ENCODE data around the gene MRAP2. TPM values are rescaled to one million over a fixed set of nuclear protein-coding genes. Genes with fewer than 3 reads are reported as not detected.

The MRAP2 gene
- total and polyA plus RNA-seq, 2 experiments from 2014 or later, result 6.1 to 13.5 TPM

DNA sequence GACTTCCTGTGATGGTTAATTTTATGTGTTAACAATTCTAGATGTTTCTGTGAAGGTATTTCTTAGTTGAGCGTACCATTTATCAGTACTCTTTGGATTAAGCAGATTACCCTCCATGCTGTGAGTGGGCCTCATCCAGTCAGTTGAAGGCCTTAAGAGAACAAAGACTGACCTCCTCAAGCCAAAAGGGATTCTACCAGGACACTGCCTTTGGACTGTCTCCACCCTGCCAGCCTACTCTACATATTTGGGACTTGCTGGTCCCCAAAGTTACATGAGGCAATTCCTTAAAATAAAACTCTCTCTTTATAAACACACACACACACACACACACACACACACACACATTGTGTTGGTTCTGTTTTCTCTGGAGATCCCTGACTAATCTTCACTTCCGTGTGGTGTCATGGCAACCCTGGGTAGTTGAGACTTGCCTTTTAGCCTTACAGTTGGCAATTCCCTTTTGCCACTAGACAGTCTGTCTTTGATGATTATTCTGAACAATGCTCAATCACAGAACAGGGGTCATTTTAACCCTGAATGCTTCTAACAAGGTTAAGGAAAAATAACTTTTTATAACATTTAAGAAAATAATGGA is 32.2 kb downstream of the MRAP2 start:
- Histone ChIP-seq H3K27me3 (ENCODE audit: insufficient read depth) (no peaks in the 10 kb centered on the region), H2AFZ (no peak overlapping the region), H3K4me2 (no peak overlapping the region), H3F3A (replicated peaks; ENCODE audit: low read depth) (no peaks in the 10 kb centered on the region; the same call in 1 of the 2 replicates), H3K36me3 (ENCODE audit: insufficient read depth) (no peaks in the 10 kb centered on the region), H4K20me1 (replicated peaks; ENCODE audit: insufficient read depth) (no peaks in the 10 kb centered on the region), H3K79me2 (replicated peaks; ENCODE audit: insufficient read depth) (no peaks in the 10 kb centered on the region), H3K4me3 (no peak overlapping the region), H3K9me2 (ENCODE audit: insufficient read depth) (no peaks in the 10 kb centered on the region; the same call in 1 of the 2 replicates), H3K27ac (ENCODE audit: low read depth) (no peak overlapping the region), H3K4me1 (ENCODE audit: insufficient read depth) (peaks cover 25% of the 10 kb centered on the region)
- H3K9me3 Mint-ChIP-seq, result peaks cover 4% of the 10 kb centered on the region; the same call in 1 of the 3 replicates
- no peak overlapping the region for H3K27ac Mint-ChIP-seq
- no peaks in the 10 kb centered on the region for H3K27me3 Mint-ChIP-seq (ENCODE audit: insufficient read depth, low read depth, poor library complexity)
- H3K36me3 Mint-ChIP-seq (ENCODE audit: low read depth), result peaks cover 16% of the 10 kb centered on the region
- DNase-seq (ENCODE audit: low spot score) (no peak), ATAC-seq (no peak)
- peaks cover 20% of the 10 kb centered on the region for H3K4me1 Mint-ChIP-seq
- no peak overlapping the region for H3K4me3 Mint-ChIP-seq
- no peak for TF ChIP-seq CREB1 (CRISPR knock-in tag; IDR thresholded peaks at IDR 0.05; ENCODE audit: low read depth)
- TF ChIP-seq, protein P1, sequence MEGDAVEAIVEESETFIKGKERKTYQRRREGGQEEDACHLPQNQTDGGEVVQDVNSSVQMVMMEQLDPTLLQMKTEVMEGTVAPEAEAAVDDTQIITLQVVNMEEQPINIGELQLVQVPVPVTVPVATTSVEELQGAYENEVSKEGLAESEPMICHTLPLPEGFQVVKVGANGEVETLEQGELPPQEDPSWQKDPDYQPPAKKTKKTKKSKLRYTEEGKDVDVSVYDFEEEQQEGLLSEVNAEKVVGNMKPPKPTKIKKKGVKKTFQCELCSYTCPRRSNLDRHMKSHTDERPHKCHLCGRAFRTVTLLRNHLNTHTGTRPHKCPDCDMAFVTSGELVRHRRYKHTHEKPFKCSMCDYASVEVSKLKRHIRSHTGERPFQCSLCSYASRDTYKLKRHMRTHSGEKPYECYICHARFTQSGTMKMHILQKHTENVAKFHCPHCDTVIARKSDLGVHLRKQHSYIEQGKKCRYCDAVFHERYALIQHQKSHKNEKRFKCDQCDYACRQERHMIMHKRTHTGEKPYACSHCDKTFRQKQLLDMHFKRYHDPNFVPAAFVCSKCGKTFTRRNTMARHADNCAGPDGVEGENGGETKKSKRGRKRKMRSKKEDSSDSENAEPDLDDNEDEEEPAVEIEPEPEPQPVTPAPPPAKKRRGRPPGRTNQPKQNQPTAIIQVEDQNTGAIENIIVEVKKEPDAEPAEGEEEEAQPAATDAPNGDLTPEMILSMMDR (conservative IDR thresholded peaks at IDR 0.05; ENCODE audit: low read depth in 2 of 2), result no peak
- TF ChIP-seq ZNF331 (CRISPR knock-in tag; IDR thresholded peaks at IDR 0.05; ENCODE audit: low read depth), result no peak
- TF ChIP-seq ZNF114 (CRISPR knock-in tag; IDR thresholded peaks at IDR 0.05), result no peak
- TF ChIP-seq EZH2phosphoT487 (IDR thresholded peaks at IDR 0.05; ENCODE audit: unreplicated experiment), result no peak
- TF ChIP-seq, protein P2, sequence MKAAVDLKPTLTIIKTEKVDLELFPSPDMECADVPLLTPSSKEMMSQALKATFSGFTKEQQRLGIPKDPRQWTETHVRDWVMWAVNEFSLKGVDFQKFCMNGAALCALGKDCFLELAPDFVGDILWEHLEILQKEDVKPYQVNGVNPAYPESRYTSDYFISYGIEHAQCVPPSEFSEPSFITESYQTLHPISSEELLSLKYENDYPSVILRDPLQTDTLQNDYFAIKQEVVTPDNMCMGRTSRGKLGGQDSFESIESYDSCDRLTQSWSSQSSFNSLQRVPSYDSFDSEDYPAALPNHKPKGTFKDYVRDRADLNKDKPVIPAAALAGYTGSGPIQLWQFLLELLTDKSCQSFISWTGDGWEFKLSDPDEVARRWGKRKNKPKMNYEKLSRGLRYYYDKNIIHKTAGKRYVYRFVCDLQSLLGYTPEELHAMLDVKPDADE (IDR thresholded peaks at IDR 0.05), result no peak
- TF ChIP-seq, protein P3, sequence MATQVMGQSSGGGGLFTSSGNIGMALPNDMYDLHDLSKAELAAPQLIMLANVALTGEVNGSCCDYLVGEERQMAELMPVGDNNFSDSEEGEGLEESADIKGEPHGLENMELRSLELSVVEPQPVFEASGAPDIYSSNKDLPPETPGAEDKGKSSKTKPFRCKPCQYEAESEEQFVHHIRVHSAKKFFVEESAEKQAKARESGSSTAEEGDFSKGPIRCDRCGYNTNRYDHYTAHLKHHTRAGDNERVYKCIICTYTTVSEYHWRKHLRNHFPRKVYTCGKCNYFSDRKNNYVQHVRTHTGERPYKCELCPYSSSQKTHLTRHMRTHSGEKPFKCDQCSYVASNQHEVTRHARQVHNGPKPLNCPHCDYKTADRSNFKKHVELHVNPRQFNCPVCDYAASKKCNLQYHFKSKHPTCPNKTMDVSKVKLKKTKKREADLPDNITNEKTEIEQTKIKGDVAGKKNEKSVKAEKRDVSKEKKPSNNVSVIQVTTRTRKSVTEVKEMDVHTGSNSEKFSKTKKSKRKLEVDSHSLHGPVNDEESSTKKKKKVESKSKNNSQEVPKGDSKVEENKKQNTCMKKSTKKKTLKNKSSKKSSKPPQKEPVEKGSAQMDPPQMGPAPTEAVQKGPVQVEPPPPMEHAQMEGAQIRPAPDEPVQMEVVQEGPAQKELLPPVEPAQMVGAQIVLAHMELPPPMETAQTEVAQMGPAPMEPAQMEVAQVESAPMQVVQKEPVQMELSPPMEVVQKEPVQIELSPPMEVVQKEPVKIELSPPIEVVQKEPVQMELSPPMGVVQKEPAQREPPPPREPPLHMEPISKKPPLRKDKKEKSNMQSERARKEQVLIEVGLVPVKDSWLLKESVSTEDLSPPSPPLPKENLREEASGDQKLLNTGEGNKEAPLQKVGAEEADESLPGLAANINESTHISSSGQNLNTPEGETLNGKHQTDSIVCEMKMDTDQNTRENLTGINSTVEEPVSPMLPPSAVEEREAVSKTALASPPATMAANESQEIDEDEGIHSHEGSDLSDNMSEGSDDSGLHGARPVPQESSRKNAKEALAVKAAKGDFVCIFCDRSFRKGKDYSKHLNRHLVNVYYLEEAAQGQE (IDR thresholded peaks at IDR 0.05; ENCODE audit: unreplicated experiment), result no peak

DNA sequence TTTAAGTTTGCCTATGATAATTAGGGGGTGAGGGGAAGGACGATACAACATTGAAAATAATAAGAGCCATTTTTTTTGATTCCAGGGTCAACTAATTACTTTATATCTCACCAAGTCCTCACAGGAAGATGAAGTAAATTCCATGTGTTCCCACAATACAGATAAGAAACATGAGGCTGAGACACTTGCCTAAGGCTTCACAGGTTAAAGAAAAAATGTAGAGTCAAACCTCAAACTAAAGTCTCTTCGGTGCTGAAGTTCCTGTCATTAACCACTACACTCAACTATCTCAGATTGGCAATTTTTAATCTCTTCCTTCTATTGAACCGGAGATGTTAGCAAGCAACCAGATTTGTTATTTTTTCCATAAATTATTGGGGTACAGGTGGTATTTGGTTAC is 33.0 kb downstream of the MRAP2 start:
- Histone ChIP-seq H3K4me3 (no peak overlapping the region), H3K9me2 (ENCODE audit: insufficient read depth) (no peaks in the 10 kb centered on the region; the same call in 1 of the 2 replicates), H3K27ac (ENCODE audit: low read depth) (no peak overlapping the region), H3K4me2 (no peak overlapping the region), H3F3A (replicated peaks; ENCODE audit: low read depth) (no peaks in the 10 kb centered on the region), H3K36me3 (ENCODE audit: insufficient read depth) (no peaks in the 10 kb centered on the region), H3K27me3 (ENCODE audit: insufficient read depth) (no peaks in the 10 kb centered on the region), H3K4me1 (ENCODE audit: insufficient read depth) (peaks cover 18% of the 10 kb centered on the region), H2AFZ (no peak overlapping the region), H3K79me2 (replicated peaks; ENCODE audit: insufficient read depth) (no peaks in the 10 kb centered on the region), H4K20me1 (replicated peaks; ENCODE audit: insufficient read depth) (no peaks in the 10 kb centered on the region)
- H3K4me3 Mint-ChIP-seq, result no peak overlapping the region
- no peak overlapping the region for H3K27ac Mint-ChIP-seq
- no peaks in the 10 kb centered on the region for H3K27me3 Mint-ChIP-seq (ENCODE audit: insufficient read depth, low read depth, poor library complexity)
- ATAC-seq (no peak), DNase-seq (ENCODE audit: low spot score) (no peak)
- H3K36me3 Mint-ChIP-seq (ENCODE audit: low read depth), result peaks cover 18% of the 10 kb centered on the region
- H3K4me1 Mint-ChIP-seq, result peaks cover 16% of the 10 kb centered on the region
- H3K9me3 Mint-ChIP-seq, result peaks cover 6% of the 10 kb centered on the region; the same call in 1 of the 3 replicates
- TF ChIP-seq EZH2phosphoT487 (IDR thresholded peaks at IDR 0.05; ENCODE audit: unreplicated experiment), result no peak
- no peak for TF ChIP-seq STAT1 (IDR thresholded peaks at IDR 0.05; ENCODE audit: unreplicated experiment)
- no peak for TF ChIP-seq ZNF114 (CRISPR knock-in tag; IDR thresholded peaks at IDR 0.05)
- TF ChIP-seq, protein P3 (IDR thresholded peaks at IDR 0.05; ENCODE audit: unreplicated experiment), result no peak
- no peak for TF ChIP-seq POLR2AphosphoS5 (IDR thresholded peaks at IDR 0.05; ENCODE audit: low read depth)

Measured in GM23338 (cell line).